ENCODE measurements around the gene SERPINB8.
"Not testable (repeated sequence)": the region's sequence is repeated elsewhere in the genome, so short reads cannot be mapped to it uniquely, and the experiment has no call there.

SERPINB8 gene

GRCh38 chr18:63969942-63970808 lies at the start of gene SERPINB8:
Gene SERPINB8 (plus strand): TSS chr18:63970081. CDS start chr18:63978309, 8,228 bp downstream.
- DNase-seq, result peak; percentile 95

GRCh38 chr18:63922049-63922448 lies 47.8 kb upstream of the SERPINB8 start:
- DNase-seq, result no peak

- DNase-seq, result no peak
These were observed 45.3 kb upstream of the SERPINB8 start for GRCh38 chr18:63924551-63924950.

GRCh38 chr18:63928331-63928730 lies 41.5 kb upstream of the SERPINB8 start:
- no peak for DNase-seq

- not testable (repeated sequence) for DNase-seq
These were observed 40.5 kb upstream of the SERPINB8 start for GRCh38 chr18:63929369-63929768.

GRCh38 chr18:63930773-63931354 lies 39.0 kb upstream of the SERPINB8 start:
- no peak for DNase-seq

GRCh38 chr18:63936156-63936931 lies 33.5 kb upstream of the SERPINB8 start:
- DNase-seq, result peak; percentile 63

- DNase-seq, result no peak
These were observed 32.9 kb upstream of the SERPINB8 start for GRCh38 chr18:63936932-63937393.

- DNase-seq, result no peak
These were observed 29.9 kb upstream of the SERPINB8 start for GRCh38 chr18:63940008-63940407.

- DNase-seq, result not testable (repeated sequence)
These were observed 29.3 kb upstream of the SERPINB8 start for GRCh38 chr18:63940543-63941050.

GRCh38 chr18:63947051-63947790 lies 22.7 kb upstream of the SERPINB8 start:
- no peak for DNase-seq

- peak; percentile 90 for DNase-seq
These were observed 20.7 kb upstream of the SERPINB8 start, which contains the start of gene HMSD for GRCh38 chr18:63949068-63949737. Gene HMSD (plus strand): TSS chr18:63949301. CDS start chr18:63953456, 4,155 bp downstream.

GRCh38 chr18:63951302-63951705 lies 18.6 kb upstream of the SERPINB8 start:
- DNase-seq, result no peak

GRCh38 chr18:63953811-63954210 lies 16.1 kb upstream of the SERPINB8 start:
- no peak for DNase-seq

- no peak for DNase-seq
These were observed 13.1 kb upstream of the SERPINB8 start for GRCh38 chr18:63956755-63957154.

- DNase-seq, result no peak
These were observed 9.0 kb upstream of the SERPINB8 start for GRCh38 chr18:63960891-63961290.

GRCh38 chr18:63961435-63961980 lies 8.4 kb upstream of the SERPINB8 start:
- no peak for DNase-seq

GRCh38 chr18:63962137-63962536 lies 7.7 kb upstream of the SERPINB8 start:
- DNase-seq, result no peak

- DNase-seq, result no peak
These were observed 6.1 kb upstream of the SERPINB8 start for GRCh38 chr18:63963615-63964256.

- DNase-seq, result no peak
These were observed 5.0 kb upstream of the SERPINB8 start for GRCh38 chr18:63964908-63965307.

Measured in NCI-H774 (cell line).